BLaER1 (cell line): ENCODE measurements around the gene CLIC4.
"Not testable (repeated sequence)": the region's sequence is repeated elsewhere in the genome, so short reads cannot be mapped to it uniquely, and the experiment has no call there.

Experiments used
- H3K27ac ChIP-seq: shearing (Covaris generic); formaldehyde crosslinking; 2 replicates; pipeline ENCODE4 v1.8.1; 2022
- H3K27me3 ChIP-seq: shearing (Covaris generic); formaldehyde crosslinking; 2 replicates; pipeline ENCODE4 v1.8.1; 2022
- H3K36me3 ChIP-seq: shearing (Covaris generic); formaldehyde crosslinking; 2 replicates; pipeline ENCODE4 v1.8.1; 2022
- H3K4me1 ChIP-seq: shearing (Covaris generic); formaldehyde crosslinking; 2 replicates; pipeline ENCODE4 v1.8.1; 2022
- H3K4me2 ChIP-seq: shearing (Covaris generic); formaldehyde crosslinking; 2 replicates; pipeline ENCODE4 v1.8.1; 2022
- H3K4me3 ChIP-seq: shearing (Covaris generic); formaldehyde crosslinking; 2 replicates; pipeline ENCODE4 v1.8.1; 2022
- H3K9ac ChIP-seq: shearing (Covaris generic); formaldehyde crosslinking; 2 replicates; pipeline ENCODE4 v1.8.1; 2022
- H3K9me3 ChIP-seq: shearing (Covaris generic); formaldehyde crosslinking; 2 replicates; pipeline ENCODE4 v1.8.1; 2022
- H4K20me1 ChIP-seq: shearing (Covaris generic); formaldehyde crosslinking; 2 replicates; pipeline ENCODE4 v1.8.1; 2022
- Cebpa-rat ChIP-seq: shearing (Covaris generic); IDR thresholded peaks from 2 replicates; pipeline ENCODE4 v1.8.1; 2022

Gene CLIC4

GRCh38 chr1:24745711-24746413 is 615 bp downstream of the CLIC4 start:
- TF ChIP-seq Cebpa-rat, result peak; percentile 93
- Histone ChIP-seq H4K20me1 (peaks cover 39% of the 10 kb centered on the region), H3K4me3 (peak overlapping the region; percentile 97), H3K27ac (peak overlapping the region; percentile 96), H3K4me2 (peak overlapping the region; percentile 87), H3K9ac (peak overlapping the region; percentile 98), H3K9me3 (no peaks in the 10 kb centered on the region), H3K27me3 (no peaks in the 10 kb centered on the region), H3K4me1 (peaks cover 64% of the 10 kb centered on the region), H3K36me3 (peaks cover 11% of the 10 kb centered on the region)

- Histone ChIP-seq H4K20me1 (peaks cover 65% of the 10 kb centered on the region), H3K4me1 (peaks cover 48% of the 10 kb centered on the region), H3K36me3 (peaks cover 23% of the 10 kb centered on the region), H3K9me3 (no peaks in the 10 kb centered on the region), H3K4me2 (peak overlapping the region; percentile 87), H3K4me3 (peak overlapping the region; percentile 97), H3K9ac (peak overlapping the region; percentile 50; the same call in 1 of the 2 replicates), H3K27me3 (no peaks in the 10 kb centered on the region), H3K27ac (peak overlapping the region; percentile 44; the same call in 1 of the 2 replicates)
- no peak for TF ChIP-seq Cebpa-rat
These were observed 3.2 kb downstream of the CLIC4 start for GRCh38 chr1:24748191-24749121.

- Histone ChIP-seq H3K4me3 (0 out of 2 replicates have a peak overlapping the region, but pooled peaks have one; percentile 97), H3K27me3 (no peaks in the 10 kb centered on the region), H3K4me2 (peak overlapping the region; percentile 87), H3K4me1 (peaks cover 40% of the 10 kb centered on the region), H3K9ac (no peak overlapping the region; the same call in 1 of the 2 replicates), H3K9me3 (peaks cover 2% of the 10 kb centered on the region; the same call in 1 of the 2 replicates), H3K36me3 (peaks cover 26% of the 10 kb centered on the region), H4K20me1 (peaks cover 73% of the 10 kb centered on the region), H3K27ac (no peak overlapping the region)
- TF ChIP-seq Cebpa-rat, result no peak
These were observed 4.0 kb downstream of the CLIC4 start for GRCh38 chr1:24749252-24749651.

- TF ChIP-seq Cebpa-rat, result no peak
- Histone ChIP-seq H3K9ac (no peak overlapping the region), H3K36me3 (peaks cover 30% of the 10 kb centered on the region), H3K4me3 (no peak overlapping the region), H3K27ac (no peak overlapping the region), H4K20me1 (peaks cover 79% of the 10 kb centered on the region), H3K4me1 (peaks cover 36% of the 10 kb centered on the region), H3K4me2 (no peak overlapping the region), H3K9me3 (peaks cover 5% of the 10 kb centered on the region; the same call in 1 of the 2 replicates), H3K27me3 (no peaks in the 10 kb centered on the region)
These were observed 4.6 kb downstream of the CLIC4 start for GRCh38 chr1:24749886-24750285.

- Histone ChIP-seq H3K9ac (no peak overlapping the region), H4K20me1 (peaks cover 98% of the 10 kb centered on the region), H3K4me1 (peaks cover 32% of the 10 kb centered on the region), H3K27me3 (no peaks in the 10 kb centered on the region), H3K9me3 (peaks cover 10% of the 10 kb centered on the region; the same call in 1 of the 2 replicates), H3K4me3 (no peak overlapping the region), H3K4me2 (no peak overlapping the region), H3K36me3 (peaks cover 34% of the 10 kb centered on the region), H3K27ac (no peak overlapping the region)
- no peak for TF ChIP-seq Cebpa-rat
These were observed 6.6 kb downstream of the CLIC4 start for GRCh38 chr1:24751833-24752232.

GRCh38 chr1:24752305-24752704 is 7.1 kb downstream of the CLIC4 start:
- TF ChIP-seq Cebpa-rat, result no peak
- H3K4me2 ChIP-seq, result no peak overlapping the region
- H3K36me3 ChIP-seq, result peaks cover 38% of the 10 kb centered on the region
- no peaks in the 10 kb centered on the region for H3K27me3 ChIP-seq
- no peak overlapping the region for H3K4me3 ChIP-seq
- H4K20me1 ChIP-seq, result peaks cover 99% of the 10 kb centered on the region
- peaks cover 30% of the 10 kb centered on the region for H3K4me1 ChIP-seq
- H3K9me3 ChIP-seq, result peaks cover 10% of the 10 kb centered on the region; the same call in 1 of the 2 replicates
- H3K9ac ChIP-seq, result no peak overlapping the region
- no peak overlapping the region for H3K27ac ChIP-seq

- H3K4me1 ChIP-seq, result peaks cover 16% of the 10 kb centered on the region
- H3K27me3 ChIP-seq, result no peaks in the 10 kb centered on the region
- no peak overlapping the region for H3K4me3 ChIP-seq
- H3K9ac ChIP-seq, result no peak overlapping the region
- no peak overlapping the region for H3K4me2 ChIP-seq
- peaks cover 98% of the 10 kb centered on the region for H4K20me1 ChIP-seq
- no peak overlapping the region for H3K27ac ChIP-seq
- peaks cover 46% of the 10 kb centered on the region for H3K36me3 ChIP-seq
- TF ChIP-seq Cebpa-rat, result no peak
- H3K9me3 ChIP-seq, result peaks cover 10% of the 10 kb centered on the region; the same call in 1 of the 2 replicates
These were observed 9.0 kb downstream of the CLIC4 start for GRCh38 chr1:24754229-24754628.

GRCh38 chr1:24755323-24755722 is 10.1 kb downstream of the CLIC4 start:
- not testable (repeated sequence) for H3K9ac ChIP-seq, H3K4me3 ChIP-seq, H3K4me1 ChIP-seq, H3K4me2 ChIP-seq, H3K27ac ChIP-seq, H3K27me3 ChIP-seq
- Histone ChIP-seq H3K36me3 (peaks cover 46% of the 10 kb centered on the region), H3K9me3 (peaks cover 10% of the 10 kb centered on the region; the same call in 1 of the 2 replicates), H4K20me1 (peaks cover 98% of the 10 kb centered on the region)

- H3K27ac ChIP-seq, result no peak overlapping the region
- TF ChIP-seq Cebpa-rat, result no peak
- H3K4me1 ChIP-seq, result peaks cover 8% of the 10 kb centered on the region; the same call in 1 of the 2 replicates
- H3K4me3 ChIP-seq, result no peak overlapping the region
- peaks cover 35% of the 10 kb centered on the region for H3K36me3 ChIP-seq
- H3K9ac ChIP-seq, result no peak overlapping the region
- H3K9me3 ChIP-seq, result peaks cover 10% of the 10 kb centered on the region; the same call in 1 of the 2 replicates
- no peaks in the 10 kb centered on the region for H3K27me3 ChIP-seq
- H3K4me2 ChIP-seq, result no peak overlapping the region
- H4K20me1 ChIP-seq, result peaks cover 98% of the 10 kb centered on the region
These were observed 11.1 kb downstream of the CLIC4 start for GRCh38 chr1:24756395-24756794.
